ENCODE data around the gene SIGLEC15. TPM values are rescaled to one million over a fixed set of nuclear protein-coding genes. Genes with fewer than 3 reads are reported as not detected.

SIGLEC15 gene
- polyA plus RNA-seq, 2 of the 4 experiments (the other 2 are of a cell fraction), result not detected

DNA sequence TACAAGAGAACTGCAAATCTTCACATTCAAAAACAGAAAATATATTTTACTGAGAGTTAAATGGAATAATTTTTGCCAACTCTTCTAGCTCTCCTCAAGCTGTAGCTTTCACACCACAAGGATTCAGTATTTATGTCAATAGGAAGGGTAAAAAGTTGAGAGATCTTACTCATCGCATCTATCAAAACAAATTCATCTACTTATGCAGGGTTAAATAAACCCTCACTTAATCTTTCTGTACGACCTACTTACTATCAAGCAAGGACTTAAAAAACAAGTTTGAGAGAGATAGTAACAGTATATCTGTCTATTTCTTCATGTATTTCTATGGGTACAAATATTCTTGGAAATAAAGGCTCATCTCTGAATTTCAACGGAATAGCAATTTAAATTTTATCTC is 35.5 kb downstream of the SIGLEC15 start:
- Histone ChIP-seq H3K4me2 (no peak overlapping the region), H3K4me3 (no peak overlapping the region), H3K4me1 (no peaks in the 10 kb centered on the region), H3K9me3 (no peaks in the 10 kb centered on the region), H3K27ac (no peak overlapping the region)
- DNase-seq (ENCODE audit: low read depth in 1 of 2, low spot score in 1 of 2) (no peak), FAIRE-seq (no peak), ATAC-seq (no peak)
- TF ChIP-seq RNF2 (IDR thresholded peaks at IDR 0.05; ENCODE audit: borderline replicate concordance, low read depth) (no peak), NPAS2 (CRISPR knock-in tag; IDR thresholded peaks at IDR 0.05; ENCODE audit: borderline replicate concordance) (no peak), ZNF302 (CRISPR knock-in tag; IDR thresholded peaks at IDR 0.05) (no peak), CHD2 (IDR thresholded peaks at IDR 0.05; ENCODE audit: low read length, partially characterized antibody) (no peak), MAZ (IDR thresholded peaks at IDR 0.05; ENCODE audit: borderline replicate concordance, low read depth, low read length) (no peak), CTCF (IDR thresholded peaks at IDR 0.05) (no peak), CBX2 (IDR thresholded peaks at IDR 0.05; ENCODE audit: borderline replicate concordance, low read depth) (no peak), ZFP36 (IDR thresholded peaks at IDR 0.05; ENCODE audit: borderline replicate concordance, partially characterized antibody) (no peak), HOXB5 (CRISPR knock-in tag; IDR thresholded peaks at IDR 0.05) (no peak), HEYL (CRISPR knock-in tag; IDR thresholded peaks at IDR 0.05) (no peak), BHLHE40 (IDR thresholded peaks at IDR 0.05; ENCODE audit: low read depth, low read length) (no peak), USF2 (IDR thresholded peaks at IDR 0.05) (no peak), PBX3 (IDR thresholded peaks at IDR 0.05) (no peak), FOSL2 (IDR thresholded peaks at IDR 0.05) (no peak), FOSL2 (CRISPR knock-in tag; IDR thresholded peaks at IDR 0.05) (no peak), MYC (IDR thresholded peaks at IDR 0.05; ENCODE audit: borderline replicate concordance, low read length) (no peak)
- TF ChIP-seq, protein P1, sequence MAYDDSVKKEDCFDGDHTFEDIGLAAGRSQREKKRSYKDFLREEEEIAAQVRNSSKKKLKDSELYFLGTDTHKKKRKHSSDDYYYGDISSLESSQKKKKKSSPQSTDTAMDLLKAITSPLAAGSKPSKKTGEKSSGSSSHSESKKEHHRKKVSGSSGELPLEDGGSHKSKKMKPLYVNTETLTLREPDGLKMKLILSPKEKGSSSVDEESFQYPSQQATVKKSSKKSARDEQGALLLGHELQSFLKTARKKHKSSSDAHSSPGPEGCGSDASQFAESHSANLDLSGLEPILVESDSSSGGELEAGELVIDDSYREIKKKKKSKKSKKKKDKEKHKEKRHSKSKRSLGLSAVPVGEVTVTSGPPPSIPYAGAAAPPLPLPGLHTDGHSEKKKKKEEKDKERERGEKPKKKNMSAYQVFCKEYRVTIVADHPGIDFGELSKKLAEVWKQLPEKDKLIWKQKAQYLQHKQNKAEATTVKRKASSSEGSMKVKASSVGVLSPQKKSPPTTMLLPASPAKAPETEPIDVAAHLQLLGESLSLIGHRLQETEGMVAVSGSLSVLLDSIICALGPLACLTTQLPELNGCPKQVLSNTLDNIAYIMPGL (CRISPR knock-in tag; IDR thresholded peaks at IDR 0.05; ENCODE audit: borderline replicate concordance), result no peak
- TF ChIP-seq, protein P2, sequence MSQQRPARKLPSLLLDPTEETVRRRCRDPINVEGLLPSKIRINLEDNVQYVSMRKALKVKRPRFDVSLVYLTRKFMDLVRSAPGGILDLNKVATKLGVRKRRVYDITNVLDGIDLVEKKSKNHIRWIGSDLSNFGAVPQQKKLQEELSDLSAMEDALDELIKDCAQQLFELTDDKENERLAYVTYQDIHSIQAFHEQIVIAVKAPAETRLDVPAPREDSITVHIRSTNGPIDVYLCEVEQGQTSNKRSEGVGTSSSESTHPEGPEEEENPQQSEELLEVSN (IDR thresholded peaks at IDR 0.05; ENCODE audit: borderline replicate concordance, low read depth), result no peak
- POLR2A ChIA-PET, result no interaction called here
- CTCF ChIA-PET, result no interaction called here
- 84% methylated on average over 3 of the region's 3 CpGs for WGBS (ENCODE audit: missing lambda C conversion rate)

GRCh38 chr18:45861926-45862325 is 36.5 kb downstream of the SIGLEC15 start:
- ATAC-seq (no peak), DNase-seq (ENCODE audit: low read depth in 1 of 2, low spot score in 1 of 2) (no peak), FAIRE-seq (no peak)
- TF ChIP-seq ZC3H11A (IDR thresholded peaks at IDR 0.05) (no peak), HOXB5 (CRISPR knock-in tag; IDR thresholded peaks at IDR 0.05) (no peak), RCOR1 (IDR thresholded peaks at IDR 0.05; ENCODE audit: low read depth, low read length) (no peak), CBX2 (IDR thresholded peaks at IDR 0.05; ENCODE audit: borderline replicate concordance, low read depth) (no peak), KDM1A (IDR thresholded peaks at IDR 0.05; ENCODE audit: low read depth) (no peak), SMC3 (IDR thresholded peaks at IDR 0.05) (no peak), CTCF (IDR thresholded peaks at IDR 0.05) (no peak), ZSCAN20 (CRISPR knock-in tag; IDR thresholded peaks at IDR 0.05) (no peak), FOXS1 (CRISPR knock-in tag; IDR thresholded peaks at IDR 0.05) (no peak), HOXA7 (CRISPR knock-in tag; IDR thresholded peaks at IDR 0.05) (no peak)
- Histone ChIP-seq H3K4me1 (no peaks in the 10 kb centered on the region), H3K9me3 (no peaks in the 10 kb centered on the region), H3K27ac (no peak overlapping the region), H3K4me2 (no peak overlapping the region), H3K4me3 (no peak overlapping the region)
- CTCF ChIA-PET, result no interaction called here
- POLR2A ChIA-PET, result no interaction called here
- WGBS (ENCODE audit: missing lambda C conversion rate), result 100% methylated on average over 1 of the region's 1 CpG
